ENCODE measurements around the gene C2CD5.

GRCh38 chr12:22573181-22573580 lies 28.8 kb upstream of the C2CD5 start:
- TF ChIP-seq, protein P1, sequence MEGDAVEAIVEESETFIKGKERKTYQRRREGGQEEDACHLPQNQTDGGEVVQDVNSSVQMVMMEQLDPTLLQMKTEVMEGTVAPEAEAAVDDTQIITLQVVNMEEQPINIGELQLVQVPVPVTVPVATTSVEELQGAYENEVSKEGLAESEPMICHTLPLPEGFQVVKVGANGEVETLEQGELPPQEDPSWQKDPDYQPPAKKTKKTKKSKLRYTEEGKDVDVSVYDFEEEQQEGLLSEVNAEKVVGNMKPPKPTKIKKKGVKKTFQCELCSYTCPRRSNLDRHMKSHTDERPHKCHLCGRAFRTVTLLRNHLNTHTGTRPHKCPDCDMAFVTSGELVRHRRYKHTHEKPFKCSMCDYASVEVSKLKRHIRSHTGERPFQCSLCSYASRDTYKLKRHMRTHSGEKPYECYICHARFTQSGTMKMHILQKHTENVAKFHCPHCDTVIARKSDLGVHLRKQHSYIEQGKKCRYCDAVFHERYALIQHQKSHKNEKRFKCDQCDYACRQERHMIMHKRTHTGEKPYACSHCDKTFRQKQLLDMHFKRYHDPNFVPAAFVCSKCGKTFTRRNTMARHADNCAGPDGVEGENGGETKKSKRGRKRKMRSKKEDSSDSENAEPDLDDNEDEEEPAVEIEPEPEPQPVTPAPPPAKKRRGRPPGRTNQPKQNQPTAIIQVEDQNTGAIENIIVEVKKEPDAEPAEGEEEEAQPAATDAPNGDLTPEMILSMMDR (IDR thresholded peaks at IDR 0.05), result no peak
- TF ChIP-seq POLR2A (IDR thresholded peaks at IDR 0.05; ENCODE audit: low read depth) (no peak), POLR2AphosphoS5 (IDR thresholded peaks at IDR 0.05) (no peak)
